GM19035 (cell line): ENCODE data around the gene SORCS2.

Experiments used
- ATAC-seq: cut with Tn5 transposase; IDR thresholded peaks from one replicate; pipeline ENCODE4 v1.9.1; 2021; ENCODE audit not compliant: unreplicated experiment

SORCS2 gene

DNA sequence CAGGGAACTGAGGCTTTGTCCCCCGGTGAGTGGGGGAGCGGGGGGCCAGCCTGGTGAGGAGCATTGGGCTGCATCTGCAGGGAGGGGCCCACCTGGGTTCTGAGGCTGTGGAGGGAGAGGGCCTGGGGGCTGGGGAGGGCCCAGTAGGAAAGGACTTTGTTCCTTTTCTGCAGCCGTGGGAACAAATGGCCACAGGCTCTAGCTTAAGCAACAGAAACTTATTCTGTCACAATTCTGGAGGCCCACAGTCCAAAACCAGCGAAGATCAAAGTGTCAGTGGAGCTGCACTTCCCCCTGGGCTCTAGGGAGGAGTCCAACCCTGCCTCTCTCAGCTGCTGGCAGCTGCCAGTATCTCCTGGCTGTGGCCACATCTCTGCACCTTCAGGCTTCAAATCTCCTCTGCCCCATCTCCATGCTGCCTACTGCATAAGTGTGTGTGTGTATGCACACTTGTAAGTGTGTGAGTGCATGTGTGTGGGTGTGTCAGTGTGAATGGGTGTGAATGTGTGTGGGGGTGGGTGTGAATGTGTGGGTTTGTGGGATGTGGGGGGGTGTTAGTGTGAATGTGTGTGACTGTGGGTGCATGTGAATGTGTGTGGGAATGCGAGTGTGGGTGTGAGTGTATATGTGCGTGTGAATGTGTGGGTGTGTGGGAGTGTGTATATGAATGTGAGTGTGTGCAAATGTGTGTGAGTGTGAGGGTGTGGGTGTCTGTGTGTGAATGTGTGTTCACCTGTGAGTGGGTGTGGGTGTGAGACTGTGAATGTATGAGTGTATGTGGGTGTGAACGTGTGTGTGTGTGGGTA is 446.8 kb downstream of the SORCS2 start:
- ATAC-seq, result no peak

- no peak for ATAC-seq
Measured at GRCh38 chr4:7640136-7640535, 447.8 kb downstream of the SORCS2 start.

DNA sequence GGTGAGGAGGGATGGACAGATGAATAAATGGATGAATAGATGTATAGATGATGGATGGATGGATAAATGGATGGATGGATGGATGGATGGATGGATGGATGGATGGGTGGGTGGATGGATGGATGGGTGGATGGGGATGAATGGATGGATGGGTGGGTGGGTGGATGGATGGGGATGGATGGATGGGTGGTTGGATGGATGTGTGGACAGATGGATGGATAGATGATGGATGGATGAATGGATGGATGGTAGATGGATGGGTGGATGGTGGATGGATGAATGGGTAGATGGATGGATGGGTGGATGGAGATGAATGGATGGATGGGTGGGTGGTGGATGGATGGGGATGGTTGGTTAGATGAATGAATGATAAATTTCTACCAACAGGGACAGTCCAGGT is 449.4 kb downstream of the SORCS2 start:
- ATAC-seq, result no peak

DNA sequence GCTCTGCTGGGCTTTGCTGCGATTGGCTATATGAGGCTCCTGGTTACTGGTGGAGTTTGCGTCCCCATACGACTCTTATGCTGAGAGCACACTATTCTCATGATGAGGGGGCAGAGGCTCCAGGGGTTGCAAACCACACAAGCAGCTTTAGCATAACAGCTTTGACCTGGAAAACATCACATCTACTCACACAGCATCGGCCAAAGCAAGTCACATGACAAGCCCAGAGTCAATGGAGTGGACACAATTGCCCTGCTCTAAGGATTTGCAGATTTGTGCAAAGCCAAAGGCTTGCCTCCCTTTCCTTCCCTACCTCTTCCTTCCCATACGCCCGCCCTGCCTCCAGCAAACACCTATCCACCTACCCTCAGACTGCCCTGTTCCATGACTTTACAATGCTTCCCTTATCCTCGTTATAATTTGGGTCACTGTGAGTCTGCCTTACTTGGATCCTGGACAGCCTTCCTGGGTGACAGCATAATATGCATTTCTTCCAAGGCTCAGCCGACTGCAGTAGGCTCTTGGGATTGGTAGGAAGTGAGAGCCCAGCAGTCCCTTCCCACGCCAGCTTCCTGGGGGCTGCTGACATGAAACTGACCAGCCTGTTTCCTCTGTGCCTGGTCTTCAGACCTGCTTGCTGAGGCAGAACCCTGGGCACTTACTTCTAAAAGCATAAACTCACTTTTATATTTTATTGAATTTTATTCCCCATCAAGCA is 450.6 kb downstream of the SORCS2 start:
- no peak for ATAC-seq

GRCh38 chr4:7645158-7645557 is 452.8 kb downstream of the SORCS2 start:
- ATAC-seq, result no peak

- ATAC-seq, result no peak
Measured at GRCh38 chr4:7645956-7646355, 453.6 kb downstream of the SORCS2 start.

- no peak for ATAC-seq
Measured at GRCh38 chr4:7646384-7647061, 454.2 kb downstream of the SORCS2 start.

GRCh38 chr4:7647186-7647585 is 454.8 kb downstream of the SORCS2 start:
- ATAC-seq, result no peak

GRCh38 chr4:7647600-7648543 is 455.5 kb downstream of the SORCS2 start:
- ATAC-seq, result no peak

- no peak for ATAC-seq
Measured at GRCh38 chr4:7648544-7649395, 456.4 kb downstream of the SORCS2 start.

GRCh38 chr4:7649411-7649740 is 457.0 kb downstream of the SORCS2 start:
- no peak for ATAC-seq

DNA sequence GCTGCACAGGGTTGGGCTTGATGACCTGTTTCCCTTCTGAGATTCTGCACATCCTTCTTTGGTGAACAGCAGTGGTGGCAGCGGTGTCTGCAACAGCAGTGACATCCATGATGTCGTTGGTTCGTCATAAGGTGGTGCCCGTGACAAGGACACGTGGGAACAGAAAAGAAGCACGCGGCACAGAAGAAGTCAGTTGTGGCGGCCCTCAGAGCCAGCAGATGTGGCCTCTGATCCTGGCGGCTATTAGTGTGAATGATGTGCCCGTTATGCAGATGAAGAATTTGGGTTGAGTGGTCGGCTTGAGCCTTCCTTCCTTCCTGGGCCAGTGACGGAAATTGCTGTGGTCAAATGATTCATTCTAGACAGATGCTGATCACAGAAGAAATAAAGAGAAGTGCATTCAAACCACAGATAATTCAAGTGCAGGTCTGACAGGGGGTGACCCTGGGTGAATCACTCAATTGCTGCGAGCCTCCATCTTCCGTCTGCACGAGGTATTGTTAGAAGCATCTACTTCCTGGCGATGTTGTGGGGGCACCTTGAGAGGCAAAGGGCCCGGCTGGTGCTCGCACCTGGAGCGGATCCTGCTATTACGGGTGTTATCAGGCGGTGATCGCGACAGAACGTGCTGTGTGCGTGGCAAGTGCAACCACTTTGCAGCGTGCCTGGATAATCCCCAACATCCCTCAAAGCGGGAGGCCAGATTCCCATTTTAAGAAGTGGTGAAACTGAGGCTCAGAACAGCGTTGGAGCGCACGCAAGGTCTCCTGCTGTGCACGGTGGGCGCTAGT is 457.6 kb downstream of the SORCS2 start:
- ATAC-seq, result no peak

GRCh38 chr4:7650606-7651385 is 458.5 kb downstream of the SORCS2 start:
- ATAC-seq, result no peak

- ATAC-seq, result no peak
Measured at GRCh38 chr4:7651461-7651921, 459.2 kb downstream of the SORCS2 start.

DNA sequence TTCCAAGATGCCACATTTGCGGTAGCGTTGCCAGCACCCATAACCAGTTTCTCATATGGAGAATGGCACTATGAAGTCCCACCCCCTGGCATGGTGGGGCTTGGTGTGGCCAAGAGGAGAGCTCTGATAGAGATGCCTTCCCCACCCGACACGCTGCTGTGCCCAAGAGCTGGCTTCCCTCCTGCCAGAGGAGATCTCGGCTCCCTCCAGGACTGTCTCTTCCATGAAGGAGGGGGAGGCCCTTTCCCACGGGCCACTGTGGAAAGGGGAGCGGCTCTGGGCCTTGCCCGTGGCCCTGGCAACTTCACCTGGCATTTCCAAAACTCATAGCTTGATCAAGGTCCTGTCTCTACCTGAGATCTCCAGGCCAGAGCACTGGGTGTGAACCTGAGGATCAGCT is 459.7 kb downstream of the SORCS2 start:
- no peak for ATAC-seq

- no peak for ATAC-seq
Measured at GRCh38 chr4:7652451-7652881, 460.1 kb downstream of the SORCS2 start.

DNA sequence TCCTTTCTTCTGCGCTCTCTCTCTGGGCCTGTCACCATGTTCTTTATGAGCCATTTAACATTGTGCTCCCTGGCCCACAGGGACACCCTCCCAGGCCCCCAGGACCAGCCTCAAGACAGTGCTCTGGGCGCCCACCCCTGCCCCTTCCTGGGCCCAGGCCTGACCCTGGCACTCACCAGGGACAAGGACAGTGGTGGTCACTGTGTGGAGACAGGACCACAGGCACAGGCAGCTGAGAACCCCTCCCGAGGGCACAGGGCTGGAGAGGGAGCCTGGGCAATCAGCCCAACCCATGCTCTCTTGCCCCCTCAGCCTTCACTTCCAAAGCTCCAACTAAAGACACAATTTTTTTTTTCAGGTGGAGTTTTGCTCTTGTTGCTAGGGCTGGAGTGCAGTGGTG is 460.6 kb downstream of the SORCS2 start:
- ATAC-seq, result no peak
